MCF 10A (cell line): ENCODE results near the gene GPR155. TPM values are rescaled to one million over a fixed set of nuclear protein-coding genes. Genes with fewer than 3 reads are reported as not detected.

Experiments
- BruUV-seq: library from RNA; stranded (reverse); fragments of 400-500 nt; replicated peaks from 2 replicates; lab custom pipeline; 2021; lab: Mats Ljungman, UMichigan
- CTCF ChIA-PET: fragments of 300-600 bp; sonication (Branson Sonifier 250); formaldehyde crosslinking; extraction: SDS; loops from one replicate; lab custom pipeline; 2021; ENCODE audit warnings: antibody characterized with exemption, inconsistent platforms; lab: Yijun Ruan, JAX
- POLR2A ChIA-PET: fragments of 300-600, 350-650 bp; sonication (Branson Sonifier 250); formaldehyde crosslinking; extraction: SDS; loops from one replicate; lab custom pipeline; 2020; ENCODE audit warnings: antibody characterized with exemption, inconsistent platforms; lab: Yijun Ruan, JAX
- DNase-seq: peaks from one replicate; pipeline ENCODE4 v3.0.0-alpha.2; 2018; ENCODE audit not compliant: unreplicated experiment
- H3K27ac Mint-ChIP-seq: one replicate; pipeline ENCODE4 v1.8.0; 2022; ENCODE audit warnings: mild to moderate bottlenecking, low read depth, mixed read lengths; ENCODE audit not compliant: unreplicated experiment
- H3K27me3 Mint-ChIP-seq: one replicate; pipeline ENCODE4 v1.8.0; 2022; ENCODE audit warnings: mixed read lengths; ENCODE audit not compliant: insufficient read depth, unreplicated experiment
- H3K36me3 Mint-ChIP-seq: one replicate; pipeline ENCODE4 v1.8.0; 2022; ENCODE audit warnings: mild to moderate bottlenecking, moderate library complexity, mixed read lengths; ENCODE audit not compliant: insufficient read depth, unreplicated experiment
- H3K4me1 Mint-ChIP-seq: one replicate; pipeline ENCODE4 v1.8.0; 2022; ENCODE audit warnings: mixed read lengths; ENCODE audit not compliant: insufficient read depth, unreplicated experiment
- H3K4me3 Mint-ChIP-seq: one replicate; pipeline ENCODE4 v1.8.0; 2022; ENCODE audit warnings: mild to moderate bottlenecking, moderate library complexity, mixed read lengths; ENCODE audit not compliant: unreplicated experiment
- H3K9me3 Mint-ChIP-seq: one replicate; pipeline ENCODE4 v1.8.0; 2022; ENCODE audit warnings: mixed read lengths; ENCODE audit not compliant: unreplicated experiment
- CTCF ChIP-seq: fragments of 200-600 bp; IDR thresholded peaks from one replicate; pipeline ENCODE4 v1.8.0; 2022; ENCODE audit warnings: antibody characterized with exemption, mild to moderate bottlenecking; ENCODE audit not compliant: unreplicated experiment
- intact Hi-C: fragments of 100-400 bp; cut with micrococcal nuclease; formaldehyde crosslinking; loops from 2 replicates; pipeline ENCODE4 v1.14.1; 2022
- total RNA-seq: library from RNA; stranded (reverse); gene quantifications from 2 replicates; pipeline ENCODE4 v1.2.3, GENCODE V29; 2022

Gene GPR155
- total RNA-seq, 1 experiment from 2014 or later = 1.9 TPM

DNA sequence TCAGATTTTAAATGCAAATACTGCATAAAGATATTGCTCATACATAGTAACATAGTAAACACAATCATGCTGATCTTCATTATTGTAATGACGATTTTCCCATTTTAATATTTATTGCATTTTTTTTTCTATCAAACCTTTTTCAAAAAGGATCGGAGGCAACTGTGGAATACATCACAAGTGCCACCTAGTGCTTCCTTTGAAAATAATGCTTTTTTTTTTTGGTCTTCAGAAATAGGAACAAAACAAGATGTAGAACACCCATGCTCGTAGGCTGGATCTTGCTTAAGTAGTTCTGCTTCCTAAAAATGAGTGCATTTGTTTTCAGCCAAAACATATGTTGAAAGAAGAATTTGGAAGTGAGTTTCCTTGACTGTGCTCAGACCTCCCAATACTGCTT, 35.7 kb upstream of the GPR155 start:
- H3K9me3 Mint-ChIP-seq = peaks cover 14% of the 10 kb centered on the region
- no peak overlapping the region for H3K27ac Mint-ChIP-seq
- POLR2A ChIA-PET = no interaction called here
- H3K36me3 Mint-ChIP-seq = no peaks in the 10 kb centered on the region
- intact Hi-C loops = loop anchor here (1.0 kb wide), 1 partner anchor 60 kb away; no protein-coding TSS in a partner anchor
- H3K4me1 Mint-ChIP-seq = no peaks in the 10 kb centered on the region
- no peak overlapping the region for H3K4me3 Mint-ChIP-seq
- TF ChIP-seq CTCF = peak; percentile 10
- no TSS peak for BruUV-seq
- CTCF ChIA-PET = interaction anchor here (0.6 to 3.5 kb wide), 4 partner anchors 10 to 60 kb away, joined by 3 to 24 read pairs (median 4); no protein-coding TSS in a partner anchor
- no peak for DNase-seq
- H3K27me3 Mint-ChIP-seq = peaks cover 26% of the 10 kb centered on the region

DNA sequence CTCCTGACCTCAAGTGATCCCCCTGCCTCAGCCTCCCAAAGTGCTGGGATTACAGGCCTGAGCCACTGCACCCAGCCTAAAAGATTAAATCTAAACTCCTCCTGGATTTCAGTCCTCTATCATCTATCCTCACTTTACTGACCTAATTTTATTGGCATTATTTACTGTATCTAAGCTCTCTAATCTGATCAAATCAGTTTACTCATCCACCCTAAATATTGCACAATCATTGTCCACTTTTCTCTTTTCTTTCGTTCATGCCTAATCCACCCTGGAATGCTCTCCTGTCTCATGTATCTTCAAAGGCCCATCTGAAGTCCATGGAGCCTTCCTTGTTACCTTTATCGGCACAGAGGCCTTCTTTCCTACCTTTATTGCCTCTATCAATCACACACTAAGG, 31.6 kb upstream of the GPR155 start:
- Mint-ChIP-seq H3K36me3 (no peaks in the 10 kb centered on the region), H3K4me3 (no peak overlapping the region), H3K9me3 (no peaks in the 10 kb centered on the region), H3K27me3 (peaks cover 16% of the 10 kb centered on the region), H3K4me1 (no peaks in the 10 kb centered on the region), H3K27ac (no peak overlapping the region)
- POLR2A ChIA-PET = no interaction called here
- intact Hi-C loops = no loop called here
- CTCF ChIA-PET = interaction anchor here (1.0 to 1.4 kb wide), 3 partner anchors 29 to 179 kb away, joined by 3 to 4 read pairs (median 4); no protein-coding TSS in a partner anchor
- no peak for DNase-seq
- no peak for TF ChIP-seq CTCF
- BruUV-seq = no TSS peak

DNA sequence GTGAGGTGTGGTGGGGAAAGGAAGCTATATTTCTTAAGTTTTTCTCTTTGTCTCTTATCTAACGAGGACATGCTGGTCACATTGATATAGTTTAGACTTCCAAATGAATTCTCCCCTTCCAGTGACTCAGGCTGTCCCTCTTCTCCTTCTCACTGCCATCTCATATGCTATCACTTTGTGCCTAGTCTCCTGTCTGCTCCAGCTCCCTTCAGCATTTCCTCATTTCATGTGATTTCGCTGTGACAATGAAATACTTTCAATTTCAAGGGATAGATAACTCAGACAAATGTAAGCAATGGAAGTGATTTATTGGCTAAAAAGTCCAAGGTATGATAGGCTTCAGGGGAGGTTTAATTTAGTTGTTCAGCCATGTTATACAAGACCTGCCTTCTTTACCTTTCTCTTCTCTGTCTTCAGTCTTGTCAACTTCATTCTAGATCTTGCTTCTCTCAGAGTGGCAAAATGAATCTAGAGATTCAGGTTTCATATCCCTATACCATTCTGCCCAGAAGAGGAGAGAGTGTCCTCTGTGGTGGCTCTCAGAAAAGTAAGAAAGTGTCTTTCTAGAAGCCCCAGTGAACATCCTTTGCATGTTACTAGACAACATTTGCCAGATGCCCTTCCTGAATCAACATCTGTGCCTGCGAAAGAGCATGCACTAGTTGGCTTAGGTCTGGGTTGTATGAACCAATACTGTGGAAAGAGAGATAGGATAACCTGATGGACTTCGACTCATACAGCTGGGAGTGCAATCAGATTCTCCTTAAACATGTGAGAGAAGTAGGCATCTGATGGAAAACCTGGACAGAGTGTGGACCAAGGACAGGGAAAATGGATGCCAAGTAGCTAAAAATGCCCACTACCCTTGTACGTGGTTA, 29.9 kb upstream of the GPR155 start:
- no peak overlapping the region for H3K4me3 Mint-ChIP-seq
- POLR2A ChIA-PET = interaction anchor here (0.6 kb wide), 2 partner anchors 21 to 1701 kb away, joined by 3 read pairs; no protein-coding TSS in a partner anchor
- H3K4me1 Mint-ChIP-seq = no peaks in the 10 kb centered on the region
- H3K9me3 Mint-ChIP-seq = peaks cover 13% of the 10 kb centered on the region
- CTCF ChIA-PET = interaction anchor here (0.5 kb wide), 1 partner anchor 55 kb away, joined by 3 read pairs; no protein-coding TSS in a partner anchor
- no peak for DNase-seq
- H3K36me3 Mint-ChIP-seq = no peaks in the 10 kb centered on the region
- no TSS peak for BruUV-seq
- intact Hi-C loops = no loop called here
- H3K27ac Mint-ChIP-seq = no peak overlapping the region
- TF ChIP-seq CTCF = no peak
- H3K27me3 Mint-ChIP-seq = peaks cover 15% of the 10 kb centered on the region

- no peaks in the 10 kb centered on the region for H3K4me1 Mint-ChIP-seq
- TF ChIP-seq CTCF = no peak
- DNase-seq = no peak
- no peak overlapping the region for H3K4me3 Mint-ChIP-seq
- H3K27ac Mint-ChIP-seq = no peak overlapping the region
- ChIA-PET CTCF (interaction anchor here (0.6 kb wide), 1 partner anchor 10 kb away, joined by 4 read pairs; no protein-coding TSS in a partner anchor), POLR2A (interaction anchor here (1.3 kb wide), 1 partner anchor 10 kb away, joined by 4 read pairs; no protein-coding TSS in a partner anchor)
- no peaks in the 10 kb centered on the region for H3K36me3 Mint-ChIP-seq
- intact Hi-C loops = no loop called here
- peaks cover 36% of the 10 kb centered on the region for H3K9me3 Mint-ChIP-seq
- H3K27me3 Mint-ChIP-seq = no peaks in the 10 kb centered on the region
- no TSS peak for BruUV-seq
These were observed 25.5 kb upstream of the GPR155 start for GRCh38 chr2:174512345-174512744.
